BE2C (cell line): Measurements from ENCODE around the gene SAPCD1.

Source experiments
- DNase-seq: peaks from one replicate; pipeline ENCODE4 v3.0.0-alpha.2; 2020
- H3K27me3 ChIP-seq: fragments of 250-450 bp; sonication (Bioruptor Pico); 2 replicates; pipeline ENCODE4 v1.5.1; 2020; ENCODE audit warnings: mild to moderate bottlenecking
- H3K36me3 ChIP-seq: fragments of 250-450 bp; sonication (Bioruptor Pico); 2 replicates; pipeline ENCODE4 v1.5.1; 2020; ENCODE audit warnings: mild to moderate bottlenecking
- H3K4me1 ChIP-seq: fragments of 250-450 bp; sonication (Bioruptor Pico); 2 replicates; pipeline ENCODE4 v1.5.1; 2020
- H3K4me3 ChIP-seq: 2 replicates; pipeline ENCODE4 v1.5.1; 2011; ENCODE audit warnings: low read depth, low read length
- H3K9me3 ChIP-seq: fragments of 250-450 bp; sonication (Bioruptor Pico); 2 replicates; pipeline ENCODE4 v1.5.1; 2020
- TF ChIP-seq, protein P1 (sequence below): IDR thresholded peaks from 2 replicates; pipeline ENCODE4 v1.5.1; 2012; ENCODE audit warnings: mild to moderate bottlenecking, low read depth, low read length

The SAPCD1 gene

GRCh38 chr6:31767096-31767645, 4.7 kb downstream of the SAPCD1 start:
- H3K36me3 ChIP-seq: no peaks in the 10 kb centered on the region
- TF ChIP-seq, protein P1, sequence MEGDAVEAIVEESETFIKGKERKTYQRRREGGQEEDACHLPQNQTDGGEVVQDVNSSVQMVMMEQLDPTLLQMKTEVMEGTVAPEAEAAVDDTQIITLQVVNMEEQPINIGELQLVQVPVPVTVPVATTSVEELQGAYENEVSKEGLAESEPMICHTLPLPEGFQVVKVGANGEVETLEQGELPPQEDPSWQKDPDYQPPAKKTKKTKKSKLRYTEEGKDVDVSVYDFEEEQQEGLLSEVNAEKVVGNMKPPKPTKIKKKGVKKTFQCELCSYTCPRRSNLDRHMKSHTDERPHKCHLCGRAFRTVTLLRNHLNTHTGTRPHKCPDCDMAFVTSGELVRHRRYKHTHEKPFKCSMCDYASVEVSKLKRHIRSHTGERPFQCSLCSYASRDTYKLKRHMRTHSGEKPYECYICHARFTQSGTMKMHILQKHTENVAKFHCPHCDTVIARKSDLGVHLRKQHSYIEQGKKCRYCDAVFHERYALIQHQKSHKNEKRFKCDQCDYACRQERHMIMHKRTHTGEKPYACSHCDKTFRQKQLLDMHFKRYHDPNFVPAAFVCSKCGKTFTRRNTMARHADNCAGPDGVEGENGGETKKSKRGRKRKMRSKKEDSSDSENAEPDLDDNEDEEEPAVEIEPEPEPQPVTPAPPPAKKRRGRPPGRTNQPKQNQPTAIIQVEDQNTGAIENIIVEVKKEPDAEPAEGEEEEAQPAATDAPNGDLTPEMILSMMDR: no peak

GRCh38 chr6:31768363-31769257, 6.2 kb downstream of the SAPCD1 start:
- DNase-seq: no peak
- no peaks in the 10 kb centered on the region for H3K9me3 ChIP-seq
- no peaks in the 10 kb centered on the region for H3K27me3 ChIP-seq
- H3K36me3 ChIP-seq: no peaks in the 10 kb centered on the region
- TF ChIP-seq, protein P1: no peak
- no peak overlapping the region for H3K4me3 ChIP-seq
- no peaks in the 10 kb centered on the region for H3K4me1 ChIP-seq

More at GRCh38 chr6:31767096-31767645, 4.7 kb downstream of the SAPCD1 start:
- Histone ChIP-seq H3K27me3 (no peaks in the 10 kb centered on the region), H3K4me3 (no peak overlapping the region), H3K4me1 (no peaks in the 10 kb centered on the region), H3K9me3 (no peaks in the 10 kb centered on the region)
- no peak for DNase-seq

- no peaks in the 10 kb centered on the region for H3K27me3 ChIP-seq
- TF ChIP-seq, protein P1: peak; percentile 82
- DNase-seq: peak; percentile 72
- H3K9me3 ChIP-seq: no peaks in the 10 kb centered on the region
- H3K36me3 ChIP-seq: no peaks in the 10 kb centered on the region
- no peaks in the 10 kb centered on the region for H3K4me1 ChIP-seq
- no peak overlapping the region for H3K4me3 ChIP-seq
Measured at GRCh38 chr6:31769684-31770371, 7.4 kb downstream of the SAPCD1 start.

GRCh38 chr6:31770860-31771259, 8.4 kb downstream of the SAPCD1 start:
- Histone ChIP-seq H3K4me3 (no peak overlapping the region), H3K9me3 (no peaks in the 10 kb centered on the region), H3K4me1 (no peaks in the 10 kb centered on the region), H3K36me3 (no peaks in the 10 kb centered on the region), H3K27me3 (no peaks in the 10 kb centered on the region)
- no peak for DNase-seq
- TF ChIP-seq, protein P1: no peak

- Histone ChIP-seq H3K9me3 (no peaks in the 10 kb centered on the region), H3K36me3 (no peaks in the 10 kb centered on the region), H3K27me3 (no peaks in the 10 kb centered on the region), H3K4me1 (peaks cover 3% of the 10 kb centered on the region), H3K4me3 (no peak overlapping the region)
- no peak for DNase-seq
- TF ChIP-seq, protein P1: no peak
Measured at GRCh38 chr6:31771992-31772358, 9.5 kb downstream of the SAPCD1 start.
